Loucy (cell line): ENCODE results near the gene RBFA.

Experiments used
- CTCF ChIP-seq: fragments of 200-600 bp; sonication (generic); conservative IDR thresholded peaks from 2 replicates; pipeline ENCODE4 v1.5.1; 2014; ENCODE audit warnings: mild to moderate bottlenecking, antibody characterized with exemption, low read length
- EZH2phosphoT487 ChIP-seq: fragments of 200-600 bp; IDR thresholded peaks from 2 replicates; pipeline ENCODE4 v1.6.1; 2018; ENCODE audit warnings: antibody characterized with exemption, mild to moderate bottlenecking, moderate library complexity, borderline replicate concordance

GRCh38 chr18:80046961-80047541, 12.8 kb downstream of the RBFA start:
- no peak for TF ChIP-seq CTCF
- no peak for TF ChIP-seq EZH2phosphoT487
